ENCODE measurements around the gene ANK2.

ANK2 gene

GRCh38 chr4:113147498-113148111, 98.2 kb downstream of the ANK2 start:
- H3K27me3 ChIP-seq (ENCODE audit: insufficient read depth, low read depth), result no peaks in the 10 kb centered on the region
- peaks cover 28% of the 10 kb centered on the region for H3K4me1 ChIP-seq (ENCODE audit: low read depth, poor library complexity, severe bottlenecking)
- peak overlapping the region; percentile 69 for H3K27ac ChIP-seq
- no peaks in the 10 kb centered on the region for H3K36me3 ChIP-seq (ENCODE audit: insufficient read depth)
- no peaks in the 10 kb centered on the region for H4K20me1 ChIP-seq (ENCODE audit: insufficient read depth)
- no peaks in the 10 kb centered on the region for H3K79me2 ChIP-seq (ENCODE audit: insufficient read depth, low read depth)
- TF ChIP-seq CTCF (conservative IDR thresholded peaks at IDR 0.05; ENCODE audit: low read depth, low read length), result no peak
- H2AFZ ChIP-seq (ENCODE audit: low read depth), result peak overlapping the region; percentile 61
- peak overlapping the region; percentile 75 for H3K4me2 ChIP-seq
- no peak overlapping the region for H3K4me3 ChIP-seq (IDR thresholded peaks at IDR 0.05; ENCODE audit: insufficient read depth, low read depth, low read length)
- H3K9ac ChIP-seq, result peak overlapping the region; percentile 80; the same call in 1 of the 2 replicates

GRCh38 chr4:113148925-113149324, 99.5 kb downstream of the ANK2 start:
- Histone ChIP-seq H4K20me1 (ENCODE audit: insufficient read depth) (no peaks in the 10 kb centered on the region), H3K79me2 (ENCODE audit: insufficient read depth, low read depth) (no peaks in the 10 kb centered on the region), H3K4me3 (IDR thresholded peaks at IDR 0.05; ENCODE audit: insufficient read depth, low read depth, low read length) (no peak overlapping the region), H3K4me2 (no peak overlapping the region), H3K4me1 (ENCODE audit: low read depth, poor library complexity, severe bottlenecking) (peaks cover 28% of the 10 kb centered on the region), H3K36me3 (ENCODE audit: insufficient read depth) (no peaks in the 10 kb centered on the region), H2AFZ (ENCODE audit: low read depth) (no peak overlapping the region), H3K9ac (no peak overlapping the region), H3K27me3 (ENCODE audit: insufficient read depth, low read depth) (no peaks in the 10 kb centered on the region), H3K27ac (no peak overlapping the region)
- TF ChIP-seq CTCF (conservative IDR thresholded peaks at IDR 0.05; ENCODE audit: low read depth, low read length), result no peak

- Histone ChIP-seq H3K79me2 (ENCODE audit: insufficient read depth, low read depth) (no peaks in the 10 kb centered on the region), H2AFZ (ENCODE audit: low read depth) (no peak overlapping the region), H3K36me3 (ENCODE audit: insufficient read depth) (no peaks in the 10 kb centered on the region), H3K27ac (no peak overlapping the region), H3K4me2 (no peak overlapping the region), H3K4me1 (ENCODE audit: low read depth, poor library complexity, severe bottlenecking) (no peaks in the 10 kb centered on the region), H3K27me3 (ENCODE audit: insufficient read depth, low read depth) (no peaks in the 10 kb centered on the region), H4K20me1 (ENCODE audit: insufficient read depth) (no peaks in the 10 kb centered on the region), H3K4me3 (IDR thresholded peaks at IDR 0.05; ENCODE audit: insufficient read depth, low read depth, low read length) (no peak overlapping the region), H3K9ac (no peak overlapping the region)
- no peak for TF ChIP-seq CTCF (conservative IDR thresholded peaks at IDR 0.05; ENCODE audit: low read depth, low read length)
Measured at GRCh38 chr4:113153529-113154101, 104.2 kb downstream of the ANK2 start.

GRCh38 chr4:113154281-113154680, 104.8 kb downstream of the ANK2 start:
- Histone ChIP-seq H3K9ac (no peak overlapping the region), H3K4me2 (no peak overlapping the region), H3K4me3 (IDR thresholded peaks at IDR 0.05; ENCODE audit: insufficient read depth, low read depth, low read length) (no peak overlapping the region), H3K27ac (no peak overlapping the region), H2AFZ (ENCODE audit: low read depth) (no peak overlapping the region), H3K36me3 (ENCODE audit: insufficient read depth) (no peaks in the 10 kb centered on the region), H3K4me1 (ENCODE audit: low read depth, poor library complexity, severe bottlenecking) (no peaks in the 10 kb centered on the region), H3K27me3 (ENCODE audit: insufficient read depth, low read depth) (no peaks in the 10 kb centered on the region), H4K20me1 (ENCODE audit: insufficient read depth) (no peaks in the 10 kb centered on the region), H3K79me2 (ENCODE audit: insufficient read depth, low read depth) (no peaks in the 10 kb centered on the region)
- no peak for TF ChIP-seq CTCF (conservative IDR thresholded peaks at IDR 0.05; ENCODE audit: low read depth, low read length)
